HG02678 (cell line): ENCODE data around the gene GNB4.

Experiments used
- ATAC-seq: cut with Tn5 transposase; IDR thresholded peaks from one replicate; pipeline ENCODE4 v1.9.1; 2021; ENCODE audit warnings: mild to moderate bottlenecking, moderate library complexity; ENCODE audit not compliant: unreplicated experiment

GNB4 gene

GRCh38 chr3:179373938-179374337 lies 77.3 kb downstream of the GNB4 start:
- ATAC-seq = no peak

GRCh38 chr3:179369621-179370020 lies 81.6 kb downstream of the GNB4 start:
- ATAC-seq = no peak

- no peak for ATAC-seq
Measured at GRCh38 chr3:179363332-179363731, 87.9 kb downstream of the GNB4 start.

- ATAC-seq = no peak
Measured at GRCh38 chr3:179355996-179356395, 95.3 kb downstream of the GNB4 start.

DNA sequence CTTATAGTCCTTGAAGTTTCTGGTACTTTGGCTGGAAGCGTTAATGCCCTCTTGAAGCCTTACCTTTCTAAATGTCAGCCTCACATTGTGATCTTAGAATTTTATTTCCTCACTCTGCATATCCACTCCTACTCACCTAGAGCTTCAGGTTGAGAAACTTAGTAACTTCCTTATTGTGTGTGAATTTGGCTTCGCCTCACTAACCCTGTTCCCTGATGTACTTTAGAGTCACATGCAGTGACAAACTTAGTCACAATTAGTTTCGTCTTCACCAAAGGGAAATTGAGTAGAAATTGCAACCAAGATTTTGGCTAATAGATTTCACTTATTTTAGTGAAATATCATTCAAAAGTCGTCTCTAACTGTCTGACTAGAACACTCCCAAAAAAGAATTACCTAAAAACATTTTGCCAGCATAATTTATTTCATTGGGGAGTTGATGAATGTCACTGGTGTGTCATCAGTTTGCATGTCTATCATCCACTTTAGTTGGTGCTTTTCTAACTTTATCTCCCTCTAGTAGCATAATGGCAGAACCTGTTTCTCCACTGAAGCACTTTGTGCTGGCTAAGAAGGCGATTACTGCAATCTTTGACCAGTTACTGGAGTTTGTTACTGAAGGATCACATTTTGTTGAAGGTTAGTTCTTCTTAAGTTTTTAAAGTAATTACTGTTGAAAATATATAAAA lies 102.8 kb downstream of the GNB4 start:
- peak; percentile 56 for ATAC-seq

DNA sequence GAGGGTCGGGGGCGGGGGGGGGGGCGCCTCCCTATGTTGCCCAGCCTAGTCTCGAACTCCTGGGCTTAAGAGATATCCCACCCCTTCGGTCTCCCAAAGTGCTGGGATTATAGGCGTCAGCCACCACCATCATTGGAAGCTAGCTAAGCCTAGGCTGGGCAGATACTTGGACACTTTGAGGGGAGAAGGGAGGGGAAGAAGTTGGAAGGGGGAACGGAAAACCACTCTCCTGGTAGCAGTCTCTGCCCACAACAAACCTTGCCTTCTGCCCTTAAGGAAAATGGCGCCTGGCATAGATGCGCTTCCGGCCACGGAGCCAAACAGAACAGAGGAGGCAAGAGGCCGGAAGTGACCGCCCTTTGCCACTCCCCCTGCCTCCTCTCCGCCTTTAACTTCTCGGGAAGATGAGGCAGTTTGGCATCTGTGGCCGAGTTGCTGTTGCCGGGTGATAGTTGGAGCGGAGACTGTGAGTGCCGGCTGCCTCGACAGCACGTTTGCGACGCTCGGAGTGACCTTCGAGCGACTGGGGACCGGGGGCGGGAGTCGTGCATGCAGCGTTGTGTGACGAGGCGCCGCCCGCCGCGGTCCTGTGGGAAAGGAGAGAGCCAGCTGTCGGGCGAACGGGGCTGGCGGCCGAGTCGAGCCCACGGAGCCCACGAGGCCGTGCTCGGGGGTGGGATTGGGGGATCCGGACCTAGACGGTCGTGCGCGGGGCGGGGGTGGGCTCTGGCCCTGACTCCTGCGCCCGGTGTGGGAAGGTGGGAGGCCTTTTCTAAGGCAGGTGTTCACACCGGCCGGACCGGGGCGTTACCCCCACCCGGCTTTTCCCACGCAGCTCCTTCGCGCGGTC lies 103.7 kb downstream of the GNB4 start, which contains the start of gene MFN1:
Gene MFN1, plus strand, starts transcription at position 365 of the 850 bp plus-strand sequence. CDS start 1,143 bp downstream, outside the sequence.
- ATAC-seq = peak; percentile 94
